Caco-2 (cell line): ENCODE data around the gene SPANXN5. TPM values are rescaled to one million over a fixed set of nuclear protein-coding genes. Genes with fewer than 3 reads are reported as not detected.

Source experiments
- total RNA-seq: library from RNA; stranded (reverse); gene quantifications from 2 replicates; pipeline ENCODE4 v1.2.3, GENCODE V29; 2022

Gene SPANXN5
- total RNA-seq, 1 experiment from 2014 or later: not detected

Other genes with a start within 250 kb of the SPANXN5 start
- gene SSX7, start 142.5 kb downstream of the SPANXN5 start, total RNA-seq: not detected in 2 replicates
- not detected in 2 replicates for gene SSX2, start 90.2 kb downstream of the SPANXN5 start, total RNA-seq
- gene SSX2B, start 46.2 kb downstream of the SPANXN5 start, total RNA-seq: not detected in 2 replicates
- gene XAGE5, start 13.9 kb upstream of the SPANXN5 start, total RNA-seq: not detected in 2 replicates
- 3.9 and 11.6 TPM in 2 replicates for gene XAGE3, start 70.7 kb upstream of the SPANXN5 start, total RNA-seq
- gene FAM156B, start 99.9 kb upstream of the SPANXN5 start, total RNA-seq: 18.0 and 21.5 TPM in 2 replicates
- gene FAM156A, start 161.1 kb upstream of the SPANXN5 start, total RNA-seq: 33.9 and 37.0 TPM in 2 replicates